Posterior vena cava (tissue), 2 donors: ENCODE results near the gene CBR1. TPM values are rescaled to one million over a fixed set of nuclear protein-coding genes. Genes with fewer than 3 reads are reported as not detected.

Experiments
- DNase-seq: peaks from one replicate; pipeline ENCODE4 v3.0.0-alpha.2; 2020; ENCODE audit warnings: low spot score
- intact Hi-C, 2 donors: fragments of 100-400 bp; cut with DNase I; formaldehyde crosslinking; loops; one replicate each; pipeline versions ENCODE4 v1.14.1 to v1.14.2; 2022 to 2023
- total RNA-seq, 2 donors: library from RNA; stranded (reverse); fragmentation: NEBNext Ultra II Directional; extraction: Animal tissue kit (Norgen Biotek cat#: 25700); gene quantifications; one replicate each; pipeline ENCODE4 v1.2.1, GENCODE V29; 2021
- donor health status: DM: yes; HTN: yes; CAD: no.
- donor health status: DM: yes; HTN: yes; CAD: no.

The CBR1 gene
- total RNA-seq, 2 donors from 2014 or later = 39.1 to 44.4 TPM

DNA sequence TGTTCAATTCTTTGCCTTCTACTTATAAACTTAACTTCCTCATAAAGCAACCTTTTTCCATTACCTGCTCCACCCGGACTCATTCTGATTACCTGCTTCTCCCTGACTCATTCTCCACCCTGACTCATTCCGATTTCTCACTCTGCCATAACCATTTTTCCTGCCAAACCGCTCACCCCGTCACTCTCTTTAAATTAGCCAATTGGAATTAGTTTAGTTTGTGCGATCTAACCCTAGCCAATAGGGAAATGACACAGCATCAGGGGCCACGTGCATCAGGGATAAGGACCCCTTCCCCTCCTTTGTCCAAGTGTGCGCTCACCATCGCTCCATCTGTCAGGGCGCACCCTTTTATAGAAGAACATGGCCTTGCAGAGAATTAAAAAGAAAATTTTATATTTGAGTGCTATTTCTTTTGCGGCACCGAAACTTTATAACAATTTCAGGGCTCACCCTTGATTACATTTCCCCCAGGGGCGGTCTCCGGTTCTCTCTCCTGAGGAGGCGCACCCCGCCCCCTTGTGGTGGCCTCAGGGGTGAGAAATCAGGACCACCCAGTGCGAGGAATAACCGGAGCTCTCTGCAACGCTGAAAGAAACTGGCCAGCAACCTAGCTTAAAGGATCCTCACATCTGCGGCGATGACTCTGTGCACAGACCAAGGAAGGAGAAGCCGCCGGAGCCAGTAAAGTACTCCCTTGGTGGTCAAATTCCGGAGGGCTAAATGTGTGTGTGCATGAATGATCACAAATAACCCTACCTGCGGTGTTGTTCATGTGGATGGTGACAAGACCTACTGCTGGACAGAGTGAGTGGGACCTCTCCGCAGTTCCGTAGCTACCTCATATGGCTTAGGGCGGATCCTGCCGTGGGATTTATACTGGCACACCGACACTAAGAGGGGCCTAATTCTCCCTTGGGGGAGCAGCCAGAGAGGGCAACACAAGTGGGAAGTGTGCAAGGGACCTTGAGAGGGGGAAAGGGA, 34.8 kb downstream of the CBR1 start:
- intact Hi-C loops = no loop called here
- DNase-seq = no peak

DNA sequence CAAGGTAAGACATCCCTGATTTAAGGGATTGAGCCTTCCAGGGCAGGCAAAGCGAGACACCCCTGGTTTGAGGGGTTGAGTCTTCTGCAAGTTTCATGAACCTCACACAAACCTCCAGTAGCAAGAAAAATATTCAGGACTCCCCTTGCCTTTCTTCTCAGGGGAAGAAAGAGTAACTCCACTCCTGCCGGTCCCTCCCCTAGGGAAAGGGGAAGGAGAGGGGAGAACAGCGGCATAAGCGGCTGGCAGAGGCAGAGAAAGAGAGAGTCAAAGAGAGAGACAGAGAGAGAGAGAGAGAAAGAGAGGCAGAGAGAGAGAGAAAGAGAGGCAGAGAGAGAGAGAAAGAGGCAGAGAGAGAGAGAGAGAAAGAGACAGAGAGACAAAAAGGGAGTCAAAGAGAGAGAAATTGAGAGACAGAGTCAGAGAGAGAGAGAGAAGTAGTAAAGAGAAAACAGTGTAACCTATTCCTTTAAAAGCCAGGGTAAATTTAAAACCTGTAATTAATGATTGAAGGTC, 35.6 kb downstream of the CBR1 start:
- DNase-seq = no peak
- intact Hi-C loops = no loop called here

DNA sequence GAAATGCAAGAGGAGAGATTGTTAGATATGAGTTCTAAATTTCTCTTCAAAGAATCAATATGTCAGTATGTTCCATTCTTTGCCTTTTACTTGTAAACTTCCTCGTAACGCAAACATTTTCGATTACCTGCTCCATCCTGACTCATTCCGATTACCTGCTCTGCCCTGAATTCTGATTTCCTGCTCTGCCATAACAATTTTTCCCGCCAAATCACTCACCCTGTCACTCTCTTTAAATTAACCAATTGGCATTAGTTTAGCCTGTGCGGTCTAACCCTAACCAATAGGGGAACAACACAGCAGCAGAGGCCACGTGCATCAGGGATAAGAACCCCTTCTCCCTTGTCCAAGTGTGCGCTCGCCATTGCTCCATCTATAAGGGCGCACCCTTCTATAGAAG, 40.0 kb downstream of the CBR1 start:
- DNase-seq = no peak
- intact Hi-C loops = no loop called here

DNA sequence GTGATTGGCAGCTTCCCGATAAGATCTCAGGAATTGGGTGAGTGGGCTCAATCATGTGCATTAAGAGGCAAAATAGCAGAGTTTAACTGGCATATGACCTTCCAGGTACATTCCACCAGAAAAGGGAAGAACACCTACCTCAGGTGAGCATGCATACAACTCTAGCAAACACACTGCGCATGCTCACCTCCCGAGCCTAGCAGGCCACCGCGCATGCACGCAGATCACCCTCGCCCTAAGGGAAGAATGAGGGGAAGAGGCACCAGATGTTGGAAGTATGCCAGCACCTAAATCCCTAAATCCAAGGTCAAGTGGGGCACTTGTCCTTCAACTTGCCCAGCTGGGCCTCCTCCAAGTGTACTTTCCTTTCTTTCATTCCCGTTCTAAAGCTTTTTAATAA, 41.4 kb downstream of the CBR1 start:
- intact Hi-C loops = no loop called here
- DNase-seq = no peak

DNA sequence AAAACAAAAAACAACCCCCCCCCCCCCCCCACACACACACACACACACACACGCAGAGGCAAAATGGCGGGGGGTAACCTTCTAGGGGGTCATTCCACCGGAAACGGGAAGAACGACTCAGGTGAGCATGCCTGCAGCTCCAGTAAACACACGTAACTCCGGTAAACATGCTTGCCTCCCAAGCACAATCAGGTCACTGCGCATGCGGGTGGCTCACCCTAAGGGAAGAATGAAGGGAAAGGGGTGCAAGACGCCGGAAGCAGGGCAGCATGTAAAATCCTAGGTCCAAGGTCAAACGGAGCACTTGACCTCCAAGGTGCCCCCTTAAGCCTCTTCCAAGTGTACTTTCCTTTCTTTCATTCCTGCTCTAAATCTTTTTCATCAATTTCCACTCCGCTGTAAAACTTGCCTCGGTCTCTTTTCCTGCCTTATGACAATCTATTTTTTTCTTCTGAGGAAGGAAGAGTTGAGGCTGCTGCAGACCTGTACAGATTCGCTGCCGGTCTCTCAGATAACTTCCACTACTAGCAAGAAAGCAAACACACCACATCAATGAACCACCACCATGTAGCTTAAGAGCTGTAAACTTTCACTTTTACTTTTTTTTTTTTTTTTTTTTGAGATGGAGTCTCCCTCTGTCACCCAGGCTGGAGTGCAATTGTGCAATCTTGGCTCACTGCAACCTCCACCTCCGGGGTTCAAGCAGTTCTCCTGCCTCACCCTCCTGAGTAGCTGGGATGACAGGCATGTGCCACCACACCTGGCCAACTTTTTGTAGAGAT, 44.0 kb downstream of the CBR1 start:
- intact Hi-C loops = no loop called here
- DNase-seq = no peak

DNA sequence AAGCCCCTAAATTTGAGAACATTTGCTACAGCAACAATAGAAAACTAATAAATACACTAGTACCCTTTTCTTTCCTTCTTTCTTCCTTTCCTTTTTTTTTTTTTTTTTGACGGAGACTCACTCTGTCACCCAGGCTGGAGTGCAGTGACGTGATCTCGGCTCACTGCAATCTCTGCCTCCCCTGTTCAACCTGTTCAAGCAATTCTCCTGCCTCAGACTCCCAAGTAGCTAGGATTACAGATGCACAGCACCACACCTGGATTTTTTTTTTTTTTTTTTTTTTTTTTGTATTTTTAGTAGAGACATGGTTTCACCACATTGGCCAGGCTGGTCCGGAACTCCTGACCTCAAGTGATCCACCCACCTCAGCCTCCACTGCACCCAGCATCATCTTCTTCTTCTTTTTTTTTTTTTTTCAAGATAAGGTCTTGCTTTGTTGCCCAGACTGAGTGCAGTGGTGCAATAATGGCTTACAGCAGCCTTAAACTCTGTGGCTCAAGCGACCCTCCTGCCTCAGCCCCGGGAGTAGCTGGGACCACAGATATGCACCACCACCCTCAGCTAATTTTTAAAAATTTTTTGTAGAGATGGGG, 45.4 kb downstream of the CBR1 start:
- intact Hi-C loops = no loop called here
- DNase-seq = no peak

DNA sequence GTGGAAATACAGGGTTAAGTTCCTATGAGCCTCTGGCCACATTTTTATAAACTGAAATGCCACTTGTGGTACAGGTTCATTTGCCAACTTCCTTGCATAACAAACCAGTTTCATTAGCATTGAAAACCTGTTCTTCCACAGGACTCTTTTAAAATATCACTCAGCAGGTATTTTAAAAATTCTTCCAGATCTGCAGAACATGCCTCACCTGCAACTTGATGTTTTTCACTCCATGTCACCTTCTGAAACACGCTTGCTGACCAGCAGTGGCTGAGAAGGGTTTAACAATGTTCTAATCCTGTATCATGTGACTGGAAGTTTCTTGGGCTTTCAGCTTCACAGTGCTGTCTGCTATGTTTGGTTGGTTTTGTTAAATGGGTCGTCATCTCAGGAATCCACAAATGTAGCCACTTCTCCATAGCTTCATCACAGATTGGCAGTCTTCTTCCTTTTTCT, 47.5 kb downstream of the CBR1 start:
- no peak for DNase-seq
- intact Hi-C loops = no loop called here

DNA sequence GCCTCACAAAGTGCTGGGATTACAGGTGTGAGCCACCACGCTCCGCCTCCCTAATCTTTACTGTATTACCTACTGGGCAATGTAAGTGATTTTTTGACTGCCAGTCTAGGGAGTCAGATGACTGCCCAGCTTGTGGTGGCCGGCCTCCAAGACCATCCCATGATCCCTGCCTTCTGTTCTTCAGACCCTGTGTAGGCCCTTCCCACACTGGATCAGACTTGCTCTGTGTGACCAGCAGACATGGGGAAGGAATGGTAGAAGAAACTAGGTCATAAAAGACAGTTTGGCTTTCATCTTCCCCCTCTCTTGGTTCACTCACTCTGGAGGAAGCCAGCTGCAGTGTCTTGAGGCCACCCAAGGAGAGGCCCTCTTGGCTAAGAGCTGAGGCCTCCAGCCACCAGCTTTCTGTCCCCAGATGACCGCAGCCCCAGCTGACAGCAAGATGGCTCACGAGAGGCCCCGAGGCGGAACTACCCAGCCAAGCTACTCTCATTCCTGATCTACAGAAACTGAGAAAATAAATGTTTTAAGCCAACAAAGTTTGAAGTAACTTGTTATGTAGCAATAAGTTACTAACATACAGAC, 50.6 kb downstream of the CBR1 start:
- DNase-seq = peak; percentile 83
- intact Hi-C loops = no loop called here

Other genes with a start within 250 kb of the CBR1 start
- 10 to 100 TPM; 11.9 to 12.9 TPM for gene SETD4, start 9.5 kb upstream of the CBR1 start, total RNA-seq
- gene CBR3, start 65.1 kb downstream of the CBR1 start, total RNA-seq = 10 to 100 TPM; 12.2 to 12.5 TPM
- gene DOP1B, start 86.8 kb downstream of the CBR1 start, total RNA-seq = 10 to 100 TPM; 12.4 to 17.2 TPM